Adrenal gland (tissue), 12 donors: Measurements from ENCODE around the gene VWA8. TPM values are rescaled to one million over a fixed set of nuclear protein-coding genes. Genes with fewer than 3 reads are reported as not detected.

ENCODE experiments used
- DNase-seq, 7 donors: peaks; one replicate each; pipeline ENCODE4 v3.0.0-alpha.2; 2019 to 2020
- H3K27ac ChIP-seq, 5 donors: fragments of 200-600 bp; sonication (generic) in 4 of 5; 1 replicate in 3 of 5; 2 replicates in 2 of 5; pipeline versions ENCODE4 v1.5.1 to v1.8.0; 2016 to 2020; ENCODE audit warnings: mild to moderate bottlenecking in 1 of 5
- H3K27me3 ChIP-seq: fragments of 200-600 bp; 2 replicates; pipeline ENCODE4 v1.8.0; 2021
- H3K36me3 ChIP-seq, 2 donors: fragments of 200-600 bp; replicated peaks in 1 of 2; 1 replicate in 1 of 2; 2 replicates in 1 of 2; pipeline versions ENCODE4 v1.5.1 to v1.8.0; 2018 to 2022
- H3K4me1 ChIP-seq, 2 donors: fragments of 200-600 bp; replicated peaks in 1 of 2; 1 replicate in 1 of 2; 2 replicates in 1 of 2; pipeline versions ENCODE4 v1.5.1 to v1.8.0; 2018 to 2021
- H3K4me3 ChIP-seq, 4 donors: fragments of 200-600 bp; sonication (generic) in 3 of 4; one replicate each; pipeline ENCODE4 v1.5.1; 2016 to 2018
- H3K9me3 ChIP-seq, 3 donors: fragments of 200-600 bp; sonication (generic) in 1 of 3; replicated peaks in 1 of 3; 1 replicate in 2 of 3; 2 replicates in 1 of 3; pipeline versions ENCODE4 v1.5.1 to v1.8.0; 2016 to 2021
- CTCF ChIP-seq, 6 experiments: fragments of 450-650 bp in 4 of 6; fragments of 200-600 bp in 2 of 6; sonication (generic) in 1 of 6; IDR thresholded peaks; 1 replicate in 5 of 6; 2 replicates in 1 of 6; pipeline versions ENCODE4 v1.5.1 to v1.8.0; 2016 to 2021; ENCODE audit warnings: antibody characterized with exemption in 6 of 6, mild to moderate bottlenecking in 2 of 6, moderate library complexity in 1 of 6
- POLR2A ChIP-seq, 2 donors: fragments of 450-650 bp; IDR thresholded peaks; one replicate each; pipeline ENCODE4 v1.6.1; 2017; ENCODE audit warnings: antibody characterized with exemption in 2 of 2, mild to moderate bottlenecking in 2 of 2, moderate library complexity in 1 of 2
- WGBS, 4 donors: extraction: QIAGEN DNeasy Blood & Tissue Kit in 2 of 4; methylation state at CpG; one replicate each; pipeline versions ENCODE4 v1.1.5 to v1.1.7; 2013 to 2017; 5-methylcytosine and 5-hydroxymethylcytosine counted together
- intact Hi-C, 2 donors: fragments of 100-400 bp; cut with DNase I; formaldehyde crosslinking; loops; one replicate each; pipeline versions ENCODE4 v1.14.1 to v1.15.0; 2022 to 2023
- polyA plus RNA-seq, 3 donors: library from polyadenylated mRNA; stranded (reverse); fragments of 200-250 nt in 2 of 3; fragments of 350-450 nt in 1 of 3; fragmentation: Illumina TruSeq in 1 of 3; extraction: RNeasy Lipid Tissue Mini Kit (QIAGEN cat#74804) in 1 of 3; gene quantifications; one replicate each; pipeline ENCODE4 v1.2.3, GENCODE V29; 2013 to 2014
- total RNA-seq, 9 donors: library from RNA; depleted of rRNA in 4 of 9; stranded (reverse); fragments of >200 nt in 4 of 9; fragments of 120-200 nt in 1 of 9; fragmentation: NEBNext Ultra II Directional in 1 of 9; extraction: Animal tissue kit (Norgen Biotek cat#: 25700) in 1 of 9; gene quantifications; one replicate each; pipeline versions ENCODE4 v1.1.0 to v1.2.4, GENCODE V29; 2013 to 2023
- donor health status: healthy with polysubstance abuse.
- donor health status: Bipolar disorder and iron deficiency.
- donor health status: DM: yes; HTN: yes; CAD: no.
- donor health status: DM: no; HTN: no; CAD: no.
- donor health status: DM: no; HTN: no; CAD: no.
- donor health status: DM: yes; HTN: yes; CAD: no.

Gene VWA8
- total and polyA plus RNA-seq, 12 donors = 8.1 to 45.4 (median 31.4) TPM

- Histone ChIP-seq H3K9me3 (no peaks in the 10 kb centered on the region), H3K4me1 (peaks cover 4 to 16% of the 10 kb centered on the region in 2 donors), H3K4me3 (no peak overlapping the region), H3K27me3 (no peaks in the 10 kb centered on the region), H3K27ac (peak overlapping the region in 1 of 5 donors; percentile 0), H3K36me3 (no peaks in the 10 kb centered on the region)
- 45 to 61% (median 57%) methylated on average over 1 of the region's 1 CpG for WGBS, 4 donors
- DNase-seq = no peak
- intact Hi-C loops = no loop called here
- TF ChIP-seq POLR2A (IDR thresholded peaks at IDR 0.05) (no peak), CTCF (IDR thresholded peaks at IDR 0.05) (no peak)
Measured at GRCh38 chr13:41859565-41859964, 101.3 kb downstream of the VWA8 start.

- intact Hi-C loops = no loop called here
- H3K36me3 ChIP-seq = no peaks in the 10 kb centered on the region
- no peak overlapping the region for H3K4me3 ChIP-seq
- WGBS, 4 donors = 79 to 90% (median 87%) methylated on average over 5 of the region's 5 CpGs
- DNase-seq = no peak
- H3K9me3 ChIP-seq = no peaks in the 10 kb centered on the region
- peaks cover 4 to 16% of the 10 kb centered on the region in 2 donors for H3K4me1 ChIP-seq
- H3K27me3 ChIP-seq = no peaks in the 10 kb centered on the region
- no peak for TF ChIP-seq CTCF (IDR thresholded peaks at IDR 0.05)
- TF ChIP-seq POLR2A (IDR thresholded peaks at IDR 0.05) = no peak
- no peak overlapping the region for H3K27ac ChIP-seq
Measured at GRCh38 chr13:41858780-41859179, 102.1 kb downstream of the VWA8 start.

- no peak overlapping the region for H3K4me3 ChIP-seq
- H3K36me3 ChIP-seq = no peaks in the 10 kb centered on the region
- intact Hi-C loops = no loop called here
- H3K27me3 ChIP-seq = no peaks in the 10 kb centered on the region
- WGBS, 4 donors = 81 to 95% (median 89%) methylated on average over 1 of the region's 1 CpG
- TF ChIP-seq POLR2A (IDR thresholded peaks at IDR 0.05) (no peak), CTCF (IDR thresholded peaks at IDR 0.05) (no peak)
- no peak for DNase-seq
- no peaks in the 10 kb centered on the region for H3K9me3 ChIP-seq
- peaks cover 0 to 4% of the 10 kb centered on the region in 2 donors for H3K4me1 ChIP-seq
- H3K27ac ChIP-seq = no peak overlapping the region
Measured at GRCh38 chr13:41854758-41855157, 106.2 kb downstream of the VWA8 start.

- Histone ChIP-seq H3K36me3 (no peaks in the 10 kb centered on the region), H3K27me3 (no peaks in the 10 kb centered on the region), H3K4me3 (no peak overlapping the region), H3K9me3 (no peaks in the 10 kb centered on the region), H3K4me1 (no peaks in the 10 kb centered on the region), H3K27ac (no peak overlapping the region)
- 80 to 89% (median 82%) methylated on average over 3 of the region's 3 CpGs for WGBS, 4 donors
- intact Hi-C loops = no loop called here
- DNase-seq = no peak
- TF ChIP-seq CTCF (IDR thresholded peaks at IDR 0.05) (no peak), POLR2A (IDR thresholded peaks at IDR 0.05) (no peak)
Measured at GRCh38 chr13:41851351-41851750, 109.6 kb downstream of the VWA8 start.
